ENCODE measurements around the gene ADSS1. TPM values are rescaled to one million over a fixed set of nuclear protein-coding genes. Genes with fewer than 3 reads are reported as not detected.
A peak's percentile ranks its signal among the peaks of the same experiment; 100 is the strongest.

ADSS1 gene
- total and polyA plus RNA-seq, 2 experiments from 2014 or later: 3.8 to 7.6 TPM

GRCh38 chr14:104769324-104770071 lies 45.5 kb downstream of the ADSS1 start:
- Histone ChIP-seq H3K79me2 (peaks cover 10% of the 10 kb centered on the region), H3K9me2 (replicated peaks; ENCODE audit: insufficient read depth) (no peaks in the 10 kb centered on the region), H3K36me3 (replicated peaks; ENCODE audit: insufficient read depth, low read depth) (no peaks in the 10 kb centered on the region), H3K9me3 (ENCODE audit: low read depth) (no peaks in the 10 kb centered on the region), H3K4me1 (ENCODE audit: insufficient read depth) (peaks cover 4% of the 10 kb centered on the region), H3K4me3 (no peak overlapping the region), H2AFZ (no peak overlapping the region), H3K4me2 (no peak overlapping the region), H3K27ac (peak overlapping the region; percentile 77), H3K27me3 (no peaks in the 10 kb centered on the region), H4K20me1 (ENCODE audit: insufficient read depth, poor library complexity, severe bottlenecking) (no peaks in the 10 kb centered on the region)
- TF ChIP-seq CTCF (IDR thresholded peaks at IDR 0.05; ENCODE audit: poor library complexity): no peak
- 85% methylated on average over 18 of the region's 18 CpGs for WGBS (ENCODE audit: low lambda C conversion rate, missing lambda C conversion rate)
- DNase-seq (ENCODE audit: low spot score): no peak

- Histone ChIP-seq H3K36me3 (replicated peaks; ENCODE audit: insufficient read depth, low read depth) (no peaks in the 10 kb centered on the region), H3K27me3 (no peaks in the 10 kb centered on the region), H3K4me2 (no peak overlapping the region), H3K4me1 (ENCODE audit: insufficient read depth) (peaks cover 4% of the 10 kb centered on the region), H4K20me1 (ENCODE audit: insufficient read depth, poor library complexity, severe bottlenecking) (no peaks in the 10 kb centered on the region), H2AFZ (no peak overlapping the region), H3K27ac (no peak overlapping the region), H3K4me3 (no peak overlapping the region), H3K9me3 (ENCODE audit: low read depth) (no peaks in the 10 kb centered on the region), H3K9me2 (replicated peaks; ENCODE audit: insufficient read depth) (no peaks in the 10 kb centered on the region), H3K79me2 (peaks cover 7% of the 10 kb centered on the region)
- 80% methylated on average over 21 of the region's 24 CpGs for WGBS (ENCODE audit: low lambda C conversion rate, missing lambda C conversion rate)
- TF ChIP-seq EZH2 (IDR thresholded peaks at IDR 0.05; ENCODE audit: borderline replicate concordance) (no peak), CTCF (IDR thresholded peaks at IDR 0.05; ENCODE audit: poor library complexity) (no peak), EZH2phosphoT487 (IDR thresholded peaks at IDR 0.05; ENCODE audit: low read depth, severe bottlenecking, unreplicated experiment) (no peak)
- no peak for DNase-seq (ENCODE audit: low spot score)
Observed at GRCh38 chr14:104770072-104770579, 46.1 kb downstream of the ADSS1 start.

- no peaks in the 10 kb centered on the region for H3K79me2 ChIP-seq
- WGBS (ENCODE audit: low lambda C conversion rate, missing lambda C conversion rate): 98% methylated on average over 5 of the region's 5 CpGs
Observed at GRCh38 chr14:104770851-104771272, 46.8 kb downstream of the ADSS1 start.

More at GRCh38 chr14:104770851-104771272, 46.8 kb downstream of the ADSS1 start:
- H3K9me3 ChIP-seq (ENCODE audit: low read depth): no peaks in the 10 kb centered on the region
- no peaks in the 10 kb centered on the region for H3K27me3 ChIP-seq
- H4K20me1 ChIP-seq (ENCODE audit: insufficient read depth, poor library complexity, severe bottlenecking): no peaks in the 10 kb centered on the region
- no peak overlapping the region for H3K4me3 ChIP-seq
- no peak overlapping the region for H2AFZ ChIP-seq
- peaks cover 4% of the 10 kb centered on the region for H3K4me1 ChIP-seq (ENCODE audit: insufficient read depth)
- no peaks in the 10 kb centered on the region for H3K9me2 ChIP-seq (replicated peaks; ENCODE audit: insufficient read depth)
- H3K36me3 ChIP-seq (replicated peaks; ENCODE audit: insufficient read depth, low read depth): no peaks in the 10 kb centered on the region
- no peak overlapping the region for H3K4me2 ChIP-seq
- DNase-seq (ENCODE audit: low spot score): no peak
- H3K27ac ChIP-seq: no peak overlapping the region
- peak; percentile 43 for TF ChIP-seq CTCF (IDR thresholded peaks at IDR 0.05; ENCODE audit: poor library complexity)
- no peak for TF ChIP-seq EZH2phosphoT487 (IDR thresholded peaks at IDR 0.05; ENCODE audit: low read depth, severe bottlenecking, unreplicated experiment)

Measured in hepatocyte (in vitro differentiated cells).